NCI-H2107 (cell line): Measurements from ENCODE around the gene VPS8.
"Not testable (repeated sequence)": the region's sequence is repeated elsewhere in the genome, so short reads cannot be mapped to it uniquely, and the experiment has no call there.

Source experiments
- DNase-seq: peaks from one replicate; lab custom pipeline; 2025; lab: John Stamatoyannopoulos, UW

Gene VPS8

GRCh38 chr3:184864000-184864399, 52.0 kb downstream of the VPS8 start:
- no peak for DNase-seq

- no peak for DNase-seq
Measured at GRCh38 chr3:184868477-184868876, 56.5 kb downstream of the VPS8 start.

- DNase-seq: no peak
Measured at GRCh38 chr3:184872200-184872599, 60.2 kb downstream of the VPS8 start.

- no peak for DNase-seq
Measured at GRCh38 chr3:184873141-184873540, 61.2 kb downstream of the VPS8 start.

DNA sequence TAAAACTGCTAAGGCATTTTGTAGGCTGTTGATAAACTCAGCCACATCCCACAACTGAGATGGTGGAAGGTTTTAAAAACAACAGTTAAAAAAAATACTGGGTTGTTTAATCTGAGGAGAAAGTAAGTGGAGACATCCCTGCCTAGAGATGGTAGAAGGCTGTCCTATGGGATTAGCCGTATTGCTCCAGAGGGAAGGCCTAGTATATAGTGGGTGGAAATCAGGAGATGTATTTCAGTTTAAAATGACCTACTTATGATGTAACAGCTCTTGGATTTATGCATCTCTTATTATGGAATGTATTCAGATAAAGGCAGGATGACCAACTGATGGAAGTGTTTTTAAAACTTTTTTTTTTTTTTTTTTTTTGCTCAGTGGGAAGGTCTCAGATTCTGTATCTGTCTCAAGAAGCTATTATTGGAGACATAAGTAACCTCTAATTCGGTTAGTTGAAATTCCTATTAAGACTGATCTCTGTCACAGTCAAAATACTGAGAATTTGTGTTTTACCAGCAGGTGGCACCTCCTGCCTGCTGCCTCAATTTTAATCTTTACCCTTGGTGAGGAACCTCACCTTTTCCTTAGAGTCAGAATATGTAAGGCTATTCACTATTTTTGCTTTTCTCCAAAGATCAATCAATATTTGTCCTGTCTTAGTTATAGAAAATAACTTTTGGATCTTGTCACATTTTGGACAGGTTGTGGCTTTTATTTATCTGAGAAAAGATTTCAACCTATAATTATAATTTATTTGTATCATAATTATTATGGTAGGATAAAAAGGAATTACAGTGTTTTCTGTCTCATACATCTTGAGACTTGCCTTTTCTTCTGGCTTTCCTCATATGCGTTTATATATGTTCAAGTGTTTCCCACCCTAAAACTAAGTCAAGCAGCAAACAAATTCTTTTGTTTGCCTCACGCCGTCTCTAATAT, 63.0 kb downstream of the VPS8 start:
- peak; percentile 16 for DNase-seq

DNA sequence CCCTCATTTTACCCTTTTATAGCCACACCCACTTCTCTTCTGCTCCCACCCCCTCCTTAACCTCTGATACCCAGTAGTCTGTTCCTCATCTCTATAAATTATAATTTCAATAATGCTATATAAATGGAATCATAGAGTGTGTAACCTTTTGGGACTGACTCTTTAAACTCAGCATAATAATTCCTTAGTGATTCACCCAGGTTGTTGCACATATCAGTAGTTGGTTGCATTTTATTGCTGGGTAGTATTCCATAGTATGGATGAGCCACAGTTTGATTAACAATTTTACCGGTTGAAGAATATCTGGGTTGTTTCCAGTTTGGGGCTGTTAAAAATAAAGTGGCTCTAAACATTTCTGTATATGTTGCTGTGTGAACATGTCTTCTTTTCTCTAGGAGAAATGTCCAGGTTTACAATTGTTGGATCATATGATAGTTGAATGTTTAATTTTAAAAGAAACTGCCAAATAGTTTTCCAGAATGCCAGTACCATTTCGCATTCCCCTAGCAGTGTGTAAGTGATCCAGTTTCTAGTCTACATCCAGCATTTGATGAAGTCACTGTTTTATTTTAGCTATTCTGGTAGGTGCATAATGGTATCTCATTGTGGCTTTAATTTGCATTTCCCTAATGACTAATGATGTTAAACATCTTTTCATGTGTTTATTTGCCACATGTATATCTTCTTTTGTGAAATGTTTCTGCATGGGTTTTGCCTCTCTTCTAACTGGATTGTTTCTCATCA, 68.5 kb downstream of the VPS8 start:
- no peak for DNase-seq

DNA sequence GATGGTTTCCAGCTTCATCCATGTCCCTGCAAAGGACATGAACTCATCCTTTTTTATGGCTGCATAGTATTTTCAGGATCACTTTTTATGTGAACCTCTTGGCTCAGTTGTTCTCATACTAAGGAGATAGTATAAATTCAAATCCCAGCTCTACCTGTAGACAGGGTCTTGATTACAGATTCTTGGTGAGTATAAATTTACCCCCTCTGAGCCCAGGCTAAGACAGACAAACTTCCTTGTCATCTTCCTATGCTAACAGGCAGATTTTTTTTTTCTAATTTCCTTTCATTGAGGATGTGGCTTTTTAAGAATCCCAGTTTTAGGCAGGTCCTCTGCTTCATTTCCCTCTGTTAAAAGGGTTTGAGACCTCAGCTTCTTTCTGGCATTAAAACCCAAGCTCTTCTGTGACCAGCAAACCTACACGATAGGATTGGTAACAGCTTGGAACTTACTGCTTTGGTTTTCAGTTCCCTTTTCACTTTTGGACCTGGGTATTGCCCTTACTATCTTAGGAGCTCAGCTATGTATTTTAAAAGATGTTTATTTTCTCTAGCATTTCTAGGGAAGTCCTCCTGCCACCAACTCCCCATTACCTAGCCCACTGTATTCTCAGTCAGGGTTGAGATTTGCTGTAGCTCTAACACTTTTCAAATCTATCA, 72.5 kb downstream of the VPS8 start:
- no peak for DNase-seq

GRCh38 chr3:184885112-184885511, 73.1 kb downstream of the VPS8 start:
- DNase-seq: no peak

DNA sequence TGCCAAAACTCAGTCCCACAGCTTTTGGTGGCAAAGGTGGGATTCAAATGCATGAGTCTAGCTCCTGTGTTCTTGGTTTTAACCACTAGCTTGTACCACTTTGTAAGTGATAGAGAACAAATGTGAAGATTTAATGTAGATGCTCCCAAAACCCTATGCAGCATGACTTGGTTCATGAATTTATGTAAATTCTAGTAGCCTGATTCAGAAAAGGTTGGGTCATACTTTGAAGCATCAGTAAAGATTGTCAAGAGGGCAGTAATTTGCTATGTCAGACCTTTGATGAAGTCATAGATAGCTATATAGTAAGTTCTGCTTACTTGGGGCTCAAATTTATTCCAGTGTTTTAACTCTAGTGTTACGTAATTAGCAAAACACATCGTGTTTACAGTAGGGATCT, 75.6 kb downstream of the VPS8 start:
- DNase-seq: no peak

DNA sequence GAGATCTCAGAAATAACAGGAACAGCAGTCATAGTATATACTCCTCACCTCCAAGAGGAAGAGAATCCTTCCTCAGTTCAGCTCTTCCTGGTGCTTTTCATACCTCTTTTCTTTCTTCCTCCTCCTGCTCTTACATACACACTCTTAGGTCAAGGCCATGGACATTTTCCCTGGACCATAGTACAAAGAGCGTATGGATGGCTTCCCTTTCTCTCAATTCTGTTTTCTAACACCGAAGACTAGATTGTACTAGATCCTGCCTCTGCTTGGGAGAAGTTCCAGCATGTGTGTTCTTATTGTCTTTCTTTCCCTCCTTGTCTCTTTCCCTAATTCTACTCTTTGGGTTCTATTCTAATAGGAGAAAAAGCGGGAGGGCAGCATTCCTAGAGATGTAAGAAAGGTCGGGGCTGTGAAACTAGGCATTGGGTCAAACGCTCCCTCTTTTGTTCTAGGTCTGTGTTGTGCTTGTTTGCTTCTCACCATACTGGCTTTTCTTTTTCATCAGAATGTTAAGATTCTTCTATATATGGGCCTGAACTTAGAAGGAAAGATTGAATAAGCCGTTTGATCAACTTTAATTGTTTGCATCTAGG, 77.4 kb downstream of the VPS8 start:
- DNase-seq: no peak

- no peak for DNase-seq
Measured at GRCh38 chr3:184894051-184894450, 82.1 kb downstream of the VPS8 start.

GRCh38 chr3:184895350-184895749, 83.4 kb downstream of the VPS8 start:
- DNase-seq: no peak

- DNase-seq: no peak
Measured at GRCh38 chr3:184896336-184896735, 84.4 kb downstream of the VPS8 start.

DNA sequence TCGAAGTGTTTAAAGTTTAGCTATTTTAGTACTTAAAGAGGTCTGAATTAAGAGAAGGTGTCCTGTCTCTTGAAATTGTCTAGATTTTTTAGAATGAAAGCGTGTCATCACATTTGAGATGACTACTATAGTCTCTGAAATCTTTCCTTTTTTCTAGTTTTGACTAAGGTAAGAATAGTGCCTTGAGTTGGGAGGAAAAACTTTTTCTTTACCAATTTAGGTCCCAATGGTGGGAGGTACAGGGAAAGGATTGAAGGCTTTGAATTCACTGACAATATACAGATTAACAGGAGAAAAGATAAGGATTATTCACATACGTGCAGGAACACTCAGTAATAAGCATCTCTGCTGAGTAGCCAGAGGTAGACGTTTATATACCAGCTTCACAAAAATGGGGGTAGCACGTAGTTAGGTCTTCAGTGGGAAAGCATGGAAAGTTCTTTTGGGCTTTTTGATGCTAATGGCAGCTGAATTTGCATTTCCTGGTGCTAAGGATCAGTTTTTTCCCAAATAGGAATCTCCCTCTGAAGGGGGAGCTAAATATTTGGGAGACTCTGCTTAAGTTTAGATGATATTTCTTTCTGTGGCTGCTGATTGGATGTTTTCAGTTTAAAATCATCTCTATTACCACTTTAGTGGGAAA, 88.1 kb downstream of the VPS8 start:
- no peak for DNase-seq

GRCh38 chr3:184907031-184907430, 95.1 kb downstream of the VPS8 start:
- DNase-seq: not testable (repeated sequence)

DNA sequence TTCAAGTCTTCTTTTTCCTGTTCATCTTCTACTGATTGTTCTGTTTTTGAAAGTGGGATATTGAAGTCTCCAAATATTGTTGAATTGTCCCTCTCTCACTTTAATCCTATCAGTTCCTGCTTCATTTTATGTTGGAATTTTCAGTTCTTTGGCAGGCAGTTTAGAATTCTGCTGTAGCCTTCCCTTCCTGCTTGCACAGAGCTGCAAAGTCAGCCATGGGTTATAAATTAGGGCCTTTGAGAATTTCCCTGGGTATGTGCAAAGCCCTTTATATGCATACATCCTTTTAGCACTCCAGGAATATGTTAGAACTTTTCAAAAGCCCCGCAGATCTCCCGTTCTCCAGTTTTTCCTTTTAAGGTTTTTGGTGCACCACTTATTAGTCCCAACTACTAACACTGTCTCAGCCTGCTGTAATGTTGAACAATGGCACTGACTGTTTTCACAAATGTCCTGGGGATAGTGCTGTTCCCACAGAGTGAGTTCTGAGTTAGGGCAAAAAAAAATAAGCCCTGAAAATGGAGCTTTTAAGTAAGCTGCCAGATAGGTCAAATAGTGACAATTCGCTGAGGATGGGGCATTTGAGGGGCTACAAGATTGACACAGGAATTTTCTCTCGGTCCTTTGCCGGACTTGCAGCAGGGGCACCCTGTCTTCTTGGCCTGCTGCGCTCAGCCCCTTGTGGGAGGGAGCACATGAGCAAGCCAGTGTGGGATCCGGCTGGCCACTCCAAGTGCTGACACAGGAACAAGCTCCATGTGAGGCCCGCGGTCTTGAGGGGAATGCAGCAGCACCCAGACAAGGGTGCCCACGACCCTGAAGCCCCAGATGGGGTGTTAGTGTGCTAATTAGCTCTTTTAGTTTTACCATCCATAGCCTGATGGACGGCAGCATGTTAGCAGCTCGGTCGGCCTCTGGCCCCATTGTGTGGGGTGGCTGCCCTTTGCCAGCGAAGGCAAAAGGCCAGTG, 96.0 kb downstream of the VPS8 start:
- no peak for DNase-seq

DNA sequence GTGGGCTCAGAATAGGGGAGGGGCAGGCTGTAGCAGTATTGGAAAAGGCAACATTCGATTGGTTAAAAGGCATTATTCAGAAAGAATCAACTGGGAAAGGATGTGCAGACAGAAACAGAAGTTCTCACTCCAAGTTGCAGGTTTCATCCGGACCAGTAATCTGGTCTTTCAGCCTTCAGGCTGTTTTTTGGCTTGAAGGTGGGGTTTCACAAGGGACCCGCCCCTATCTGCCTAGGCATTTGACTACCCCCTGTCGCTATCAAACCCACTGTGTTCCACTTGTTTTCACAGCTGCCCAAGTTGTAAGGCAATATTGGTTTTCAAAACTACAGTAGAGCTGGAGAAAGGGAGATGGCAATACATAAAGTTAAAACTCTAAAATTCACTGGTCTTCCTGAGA, 96.9 kb downstream of the VPS8 start:
- DNase-seq: no peak

GRCh38 chr3:184910664-184911063, 98.7 kb downstream of the VPS8 start:
- no peak for DNase-seq

GRCh38 chr3:184911570-184911969, 99.6 kb downstream of the VPS8 start:
- DNase-seq: no peak

DNA sequence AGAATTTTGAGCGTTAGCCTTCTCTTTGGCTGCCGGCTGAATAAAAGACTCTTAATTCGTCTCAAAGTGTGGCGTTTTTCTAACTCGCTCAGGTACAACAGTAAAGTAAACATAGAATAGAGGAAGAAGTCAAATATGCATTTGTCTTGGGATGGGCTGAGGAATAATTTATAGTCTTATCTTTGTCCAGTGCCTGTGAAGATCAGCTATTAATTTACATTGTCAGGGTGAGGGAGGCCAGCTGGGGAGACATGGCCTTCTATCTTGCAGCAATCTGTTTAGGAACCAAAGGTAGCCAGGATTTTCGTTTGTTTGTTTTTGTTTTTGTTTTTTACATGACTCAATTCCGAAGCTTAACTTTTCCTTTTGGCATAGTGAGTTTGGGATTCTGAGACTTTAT, 100.2 kb downstream of the VPS8 start:
- DNase-seq: no peak

- no peak for DNase-seq
Measured at GRCh38 chr3:184914628-184915027, 102.7 kb downstream of the VPS8 start.
